ENCODE measurements around the gene CLINT1. TPM values are rescaled to one million over a fixed set of nuclear protein-coding genes. Genes with fewer than 3 reads are reported as not detected.
A peak's percentile ranks its signal among the peaks of the same experiment; 100 is the strongest.

Gene CLINT1
- total RNA-seq, 4 donors from 2014 or later: 83.9 to 123 (median 99.1) TPM

DNA sequence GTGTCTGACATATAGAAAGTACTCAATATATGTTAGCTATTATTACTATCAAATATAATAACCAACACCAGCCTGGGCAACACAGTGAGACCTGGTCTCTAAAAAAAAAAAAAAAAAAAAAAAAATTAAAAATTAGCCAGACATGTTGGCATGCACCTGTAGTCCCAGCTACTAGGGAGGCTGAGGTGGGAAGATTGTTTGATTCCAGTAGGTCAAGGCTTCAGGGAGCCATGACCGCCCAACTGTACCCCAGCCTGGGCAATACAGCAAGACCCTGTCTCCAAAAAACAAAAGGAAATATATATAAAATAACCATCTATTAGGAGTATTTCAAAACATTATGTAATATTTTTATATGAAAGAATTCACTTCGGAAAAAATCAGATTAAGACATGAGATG, 40.6 kb downstream of the CLINT1 start:
- DNase-seq (ENCODE audit: low spot score): no peak

DNA sequence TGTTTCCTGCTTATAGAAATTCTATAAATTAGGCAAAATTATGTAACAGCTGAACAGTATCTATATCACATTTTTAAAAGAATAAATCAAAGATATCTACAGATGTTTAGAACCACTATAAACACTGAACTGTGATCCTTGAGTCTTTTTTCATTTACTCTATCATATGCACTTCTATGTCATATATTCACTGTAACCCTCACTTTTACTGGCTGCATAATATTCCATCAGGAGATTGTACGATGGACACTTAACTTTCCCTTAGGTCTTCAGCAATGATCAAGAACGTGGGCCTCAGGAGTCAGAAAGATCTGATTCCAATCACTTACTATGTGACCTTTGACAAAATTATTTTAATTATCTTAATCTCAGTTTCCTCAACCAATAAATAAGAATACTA, 41.0 kb downstream of the CLINT1 start:
- TF ChIP-seq, protein P1, sequence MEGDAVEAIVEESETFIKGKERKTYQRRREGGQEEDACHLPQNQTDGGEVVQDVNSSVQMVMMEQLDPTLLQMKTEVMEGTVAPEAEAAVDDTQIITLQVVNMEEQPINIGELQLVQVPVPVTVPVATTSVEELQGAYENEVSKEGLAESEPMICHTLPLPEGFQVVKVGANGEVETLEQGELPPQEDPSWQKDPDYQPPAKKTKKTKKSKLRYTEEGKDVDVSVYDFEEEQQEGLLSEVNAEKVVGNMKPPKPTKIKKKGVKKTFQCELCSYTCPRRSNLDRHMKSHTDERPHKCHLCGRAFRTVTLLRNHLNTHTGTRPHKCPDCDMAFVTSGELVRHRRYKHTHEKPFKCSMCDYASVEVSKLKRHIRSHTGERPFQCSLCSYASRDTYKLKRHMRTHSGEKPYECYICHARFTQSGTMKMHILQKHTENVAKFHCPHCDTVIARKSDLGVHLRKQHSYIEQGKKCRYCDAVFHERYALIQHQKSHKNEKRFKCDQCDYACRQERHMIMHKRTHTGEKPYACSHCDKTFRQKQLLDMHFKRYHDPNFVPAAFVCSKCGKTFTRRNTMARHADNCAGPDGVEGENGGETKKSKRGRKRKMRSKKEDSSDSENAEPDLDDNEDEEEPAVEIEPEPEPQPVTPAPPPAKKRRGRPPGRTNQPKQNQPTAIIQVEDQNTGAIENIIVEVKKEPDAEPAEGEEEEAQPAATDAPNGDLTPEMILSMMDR (IDR thresholded peaks at IDR 0.05): no peak
- DNase-seq (ENCODE audit: low spot score) (no peak), ATAC-seq (ENCODE audit: low FRiP score) (no peak)

More for the DNA sequence above, 40.6 kb downstream of the CLINT1 start:
- TF ChIP-seq, protein P1 (IDR thresholded peaks at IDR 0.05): no peak
- no peak for ATAC-seq (ENCODE audit: low FRiP score)

DNA sequence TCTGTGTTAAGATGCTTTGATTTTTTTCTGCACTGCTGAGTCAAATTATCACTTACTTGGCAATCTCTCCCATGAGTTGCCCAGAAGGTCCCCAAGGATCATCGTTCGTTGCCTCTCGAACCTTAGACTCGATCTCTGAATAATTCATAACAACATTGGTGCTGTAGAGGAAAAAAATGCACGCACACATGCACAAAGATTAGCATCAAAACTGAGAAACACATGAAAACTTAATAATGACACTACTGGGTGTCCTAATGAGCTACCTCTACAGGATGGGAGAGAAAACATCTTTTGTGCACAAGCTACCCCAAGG, 41.6 kb downstream of the CLINT1 start:
- TF ChIP-seq, protein P1 (IDR thresholded peaks at IDR 0.05): no peak
- DNase-seq (ENCODE audit: low spot score) (no peak), ATAC-seq (ENCODE audit: low FRiP score) (peak; percentile 53)

DNA sequence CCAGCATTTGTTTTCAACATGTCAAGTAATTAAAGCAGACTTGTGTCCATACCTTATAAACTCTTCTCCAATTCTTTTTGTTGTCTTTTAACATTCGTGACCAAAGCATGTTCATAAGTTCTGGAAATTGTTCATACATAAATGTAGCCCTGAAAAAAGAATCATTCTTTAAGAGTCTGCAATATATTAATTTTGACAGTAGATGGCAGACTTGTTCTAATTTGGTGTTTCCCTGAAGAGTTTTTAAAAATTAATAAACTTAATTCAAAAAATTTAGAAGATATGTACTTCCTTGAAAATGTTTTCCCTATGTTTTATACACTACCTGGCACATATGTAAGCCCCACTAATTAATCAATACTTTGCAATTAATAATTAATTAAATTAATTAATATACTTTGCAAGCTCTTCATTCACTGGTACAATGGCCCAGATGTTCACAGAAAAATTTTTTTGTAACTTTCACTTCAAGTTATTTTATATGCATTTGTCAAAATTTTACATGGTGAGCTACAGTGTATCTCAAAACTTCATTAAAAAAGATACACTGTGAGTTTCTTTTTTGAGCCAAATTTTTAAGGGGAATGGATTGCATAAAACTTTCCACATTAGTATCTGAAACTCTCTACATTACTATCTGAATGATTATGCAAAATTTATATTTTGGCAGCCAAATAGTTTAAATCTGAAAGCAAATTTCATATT, 42.1 kb downstream of the CLINT1 start:
- no peak for DNase-seq (ENCODE audit: low spot score)
- peak; percentile 62 for ATAC-seq (ENCODE audit: low FRiP score)
- TF ChIP-seq, protein P1 (IDR thresholded peaks at IDR 0.05): no peak

DNA sequence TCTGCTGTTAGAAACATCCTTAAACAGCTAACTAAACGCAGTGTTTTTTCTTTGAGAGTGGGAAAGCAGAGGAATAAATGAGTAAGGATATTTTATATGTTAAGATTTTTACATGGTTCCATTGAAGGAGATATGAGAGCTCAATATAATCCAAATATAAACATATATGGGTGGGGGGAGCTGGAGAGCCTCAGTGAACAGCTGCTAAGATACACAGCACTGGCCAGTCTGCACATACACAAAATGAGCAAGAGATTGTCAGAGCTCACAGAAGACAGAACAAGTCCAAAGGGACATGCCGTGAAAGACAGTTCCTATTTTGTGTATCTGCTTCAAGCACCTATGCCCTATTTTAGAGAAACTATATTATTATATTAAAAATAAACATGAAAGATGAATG, 46.9 kb downstream of the CLINT1 start:
- ATAC-seq (ENCODE audit: low FRiP score) (no peak), DNase-seq (ENCODE audit: low spot score) (no peak)
- TF ChIP-seq, protein P1 (IDR thresholded peaks at IDR 0.05): no peak

DNA sequence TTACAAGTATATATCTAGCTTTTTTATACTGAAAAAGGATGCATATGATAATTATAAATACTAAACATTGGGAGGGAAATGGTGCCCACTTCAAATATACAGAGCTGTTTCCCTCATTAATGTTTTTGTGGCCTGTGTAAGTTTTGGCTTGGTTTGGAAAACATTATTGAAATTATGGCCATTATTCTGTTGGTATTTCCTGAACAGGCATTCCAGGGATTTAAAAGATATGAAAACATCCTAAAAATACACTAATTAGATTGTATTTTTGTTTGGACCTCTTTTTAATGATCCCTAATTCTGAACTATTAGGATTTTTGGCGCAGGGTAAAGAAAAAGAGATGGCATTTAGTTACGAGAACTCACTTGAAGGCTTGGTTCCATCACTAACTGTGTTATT, 50.9 kb downstream of the CLINT1 start:
- TF ChIP-seq, protein P1 (IDR thresholded peaks at IDR 0.05): no peak
- DNase-seq (ENCODE audit: low spot score): no peak
- ATAC-seq (ENCODE audit: low FRiP score): no peak

DNA sequence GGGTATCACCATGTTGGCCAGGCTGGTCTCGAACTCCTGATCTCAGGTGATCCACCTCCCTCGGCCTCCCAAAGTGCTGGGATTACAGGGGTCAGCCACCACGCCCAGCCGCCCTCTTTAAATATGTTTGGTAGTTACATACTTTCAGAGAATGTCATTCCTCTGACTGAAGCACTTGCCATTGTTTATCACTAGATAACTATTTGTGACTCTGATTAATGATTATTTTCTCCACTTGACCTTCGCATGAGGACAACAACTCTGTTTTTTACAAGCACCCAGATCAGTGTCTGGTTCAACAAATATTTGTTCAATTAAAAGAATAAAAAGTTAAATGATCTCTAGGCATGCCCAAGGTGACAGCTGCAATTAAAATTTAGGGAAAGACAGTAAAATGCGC, 56.2 kb downstream of the CLINT1 start:
- no peak for ATAC-seq (ENCODE audit: low FRiP score)
- DNase-seq (ENCODE audit: low spot score): no peak
- TF ChIP-seq, protein P1 (IDR thresholded peaks at IDR 0.05): no peak
